Hepatocyte (in vitro differentiated cells): ENCODE data around the gene STUB1.
A peak's percentile ranks its signal among the peaks of the same experiment; 100 is the strongest.

Experiments
- CTCF ChIP-seq: fragments of 200-600 bp; sonication (generic); IDR thresholded peaks from 2 replicates; pipeline ENCODE4 v1.5.1; 2016; ENCODE audit warnings: antibody characterized with exemption, mild to moderate bottlenecking; ENCODE audit not compliant: poor library complexity
- EZH2 ChIP-seq: fragments of 200-600 bp; sonication (generic); IDR thresholded peaks from 2 replicates; pipeline ENCODE4 v1.6.1; 2016; ENCODE audit warnings: antibody characterized with exemption, mild to moderate bottlenecking, borderline replicate concordance

- TF ChIP-seq CTCF (no peak), EZH2 (peak; percentile 82)
Observed at GRCh38 chr16:706189-707061, 26.2 kb downstream of the STUB1 start.
